Breast epithelium (tissue), 3 donors: ENCODE data around the gene PLD4.

ENCODE experiments used
- POLR2A ChIP-seq: fragments of 450-650 bp; IDR thresholded peaks from one replicate; pipeline ENCODE4 v1.6.1; 2016; ENCODE audit warnings: antibody characterized with exemption, mild to moderate bottlenecking, moderate library complexity
- TF ChIP-seq, protein P1 (sequence below), 3 donors: fragments of 450-650 bp; IDR thresholded peaks; one replicate each; pipeline ENCODE4 v1.5.1; 2016 to 2017; ENCODE audit warnings: antibody characterized with exemption in 3 of 3, mild to moderate bottlenecking in 3 of 3, moderate library complexity in 3 of 3

DNA sequence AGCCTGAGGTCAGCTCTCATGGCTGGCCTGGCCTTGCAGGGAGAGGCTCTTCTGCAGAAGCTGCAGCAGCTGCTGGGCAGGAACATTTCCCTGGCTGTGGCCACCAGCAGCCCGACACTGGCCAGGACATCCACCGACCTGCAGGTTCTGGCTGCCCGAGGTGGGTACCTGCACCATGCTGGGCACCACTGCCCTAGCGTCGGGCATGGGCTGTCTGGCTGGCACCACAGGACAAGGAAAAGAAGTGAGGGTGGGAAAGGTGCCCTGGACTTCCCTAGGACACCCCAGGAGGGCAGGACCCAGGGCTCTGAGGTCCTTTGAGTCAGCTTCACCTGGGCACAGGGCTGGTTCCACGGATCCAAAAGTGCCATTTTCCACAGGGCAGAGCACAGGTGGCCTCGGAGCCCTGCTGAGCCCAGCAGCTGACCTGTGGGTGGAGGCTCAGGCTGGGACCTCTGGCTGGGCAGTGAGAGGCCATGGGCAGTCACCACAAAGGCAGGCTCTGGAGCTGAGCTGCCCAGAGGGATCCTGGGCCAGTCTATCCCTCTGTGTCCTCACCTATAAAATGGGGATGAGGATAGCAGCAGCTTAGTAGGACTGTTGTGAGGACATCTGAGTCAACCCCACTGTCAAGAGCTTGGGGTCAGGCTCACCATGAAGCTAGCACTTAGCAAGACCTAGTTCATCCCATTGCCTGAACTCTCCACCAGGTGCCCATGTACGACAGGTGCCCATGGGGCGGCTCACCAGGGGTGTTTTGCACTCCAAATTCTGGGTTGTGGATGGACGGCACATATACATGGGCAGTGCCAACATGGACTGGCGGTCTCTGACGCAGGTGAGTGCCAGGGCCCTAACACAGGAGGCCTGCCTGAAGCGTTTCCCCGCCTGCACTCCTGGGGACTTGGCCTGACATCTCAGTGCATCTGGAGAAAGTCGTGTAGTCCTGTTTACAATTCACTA lies 4.9 kb downstream of the PLD4 start:
- TF ChIP-seq, protein P1, sequence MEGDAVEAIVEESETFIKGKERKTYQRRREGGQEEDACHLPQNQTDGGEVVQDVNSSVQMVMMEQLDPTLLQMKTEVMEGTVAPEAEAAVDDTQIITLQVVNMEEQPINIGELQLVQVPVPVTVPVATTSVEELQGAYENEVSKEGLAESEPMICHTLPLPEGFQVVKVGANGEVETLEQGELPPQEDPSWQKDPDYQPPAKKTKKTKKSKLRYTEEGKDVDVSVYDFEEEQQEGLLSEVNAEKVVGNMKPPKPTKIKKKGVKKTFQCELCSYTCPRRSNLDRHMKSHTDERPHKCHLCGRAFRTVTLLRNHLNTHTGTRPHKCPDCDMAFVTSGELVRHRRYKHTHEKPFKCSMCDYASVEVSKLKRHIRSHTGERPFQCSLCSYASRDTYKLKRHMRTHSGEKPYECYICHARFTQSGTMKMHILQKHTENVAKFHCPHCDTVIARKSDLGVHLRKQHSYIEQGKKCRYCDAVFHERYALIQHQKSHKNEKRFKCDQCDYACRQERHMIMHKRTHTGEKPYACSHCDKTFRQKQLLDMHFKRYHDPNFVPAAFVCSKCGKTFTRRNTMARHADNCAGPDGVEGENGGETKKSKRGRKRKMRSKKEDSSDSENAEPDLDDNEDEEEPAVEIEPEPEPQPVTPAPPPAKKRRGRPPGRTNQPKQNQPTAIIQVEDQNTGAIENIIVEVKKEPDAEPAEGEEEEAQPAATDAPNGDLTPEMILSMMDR (IDR thresholded peaks at IDR 0.05) = no peak
- no peak for TF ChIP-seq POLR2A
